GM21528 (cell line): ENCODE measurements around the gene IMMP2L.
"Not testable (repeated sequence)": the region's sequence is repeated elsewhere in the genome, so short reads cannot be mapped to it uniquely, and the experiment has no call there.

Experiments used
- ATAC-seq: cut with Tn5 transposase; IDR thresholded peaks from one replicate; pipeline ENCODE4 v1.9.1; 2021; ENCODE audit warnings: mild to moderate bottlenecking, moderate library complexity; ENCODE audit not compliant: unreplicated experiment, low FRiP score

The IMMP2L gene

DNA sequence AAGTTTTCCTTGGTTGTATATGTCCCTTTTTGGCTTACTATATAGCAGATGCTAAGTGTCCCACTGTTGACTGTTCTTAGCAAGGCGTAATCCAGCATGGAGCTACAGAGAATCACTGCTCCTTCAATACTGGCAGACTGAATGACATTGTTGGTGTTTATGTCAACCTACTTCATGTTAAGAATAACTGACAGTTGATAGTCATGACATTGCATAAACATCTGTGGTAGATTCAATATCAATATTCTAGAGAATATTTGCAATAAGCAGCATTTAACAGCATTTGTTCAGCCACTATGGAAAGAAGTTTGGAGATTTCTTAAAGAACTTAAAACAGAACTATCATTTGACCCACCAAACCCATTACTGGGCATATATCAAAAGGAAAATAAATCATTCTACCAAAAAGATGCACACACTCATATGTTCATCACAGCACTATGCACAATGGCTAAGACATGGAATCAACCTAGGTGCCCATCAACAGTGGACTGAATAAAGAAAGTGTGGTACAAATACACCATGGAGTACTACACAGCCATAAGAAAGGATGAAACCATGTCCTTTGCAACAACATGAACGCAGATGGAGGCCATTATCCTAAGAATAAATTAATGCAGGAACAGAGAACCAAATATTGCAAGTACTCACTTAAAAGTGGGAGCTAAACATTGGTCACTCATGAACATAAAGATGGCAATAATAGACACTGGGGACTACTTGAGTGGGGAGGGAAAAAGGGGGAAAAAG is 88.7 kb downstream of the IMMP2L start:
- no peak for ATAC-seq

DNA sequence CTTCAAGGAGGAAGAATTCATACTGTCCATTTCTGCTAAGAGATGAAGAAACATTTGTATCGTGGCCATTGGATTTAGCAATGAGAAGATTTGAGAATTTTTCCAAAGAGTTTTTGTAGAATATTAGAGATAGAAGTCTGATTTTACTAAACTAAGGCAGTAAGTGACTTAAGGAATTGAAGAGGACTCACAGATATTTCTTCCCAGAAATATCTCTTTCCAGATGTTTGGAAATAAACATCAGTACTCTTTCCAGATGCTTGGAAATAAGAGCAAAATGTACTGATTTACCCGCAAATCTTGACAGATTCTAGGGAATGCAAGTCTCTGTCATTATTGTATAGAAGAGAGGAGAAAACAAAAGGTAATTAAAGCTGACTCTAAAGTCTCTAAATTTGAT is 91.3 kb downstream of the IMMP2L start:
- no peak for ATAC-seq

GRCh38 chr7:111469894-111470293 is 92.4 kb downstream of the IMMP2L start:
- ATAC-seq: not testable (repeated sequence)

DNA sequence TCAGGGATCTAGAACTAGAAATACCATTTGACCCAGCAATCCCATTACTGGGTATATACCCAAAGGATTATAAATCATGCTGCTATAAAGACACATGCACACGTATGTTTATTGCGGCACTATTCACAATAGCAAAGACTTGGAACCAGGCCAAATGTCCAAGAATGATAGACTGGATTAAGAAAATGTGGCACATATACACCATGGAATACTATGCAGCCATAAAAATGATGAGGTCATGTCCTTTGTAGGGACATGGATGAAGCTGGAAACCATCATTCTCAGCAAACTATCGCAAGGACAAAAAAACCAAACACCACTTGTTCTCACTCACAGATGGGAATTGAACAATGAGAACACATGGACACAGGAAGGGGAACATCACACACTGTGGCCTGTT is 96.5 kb downstream of the IMMP2L start:
- ATAC-seq: not testable (repeated sequence)

- ATAC-seq: no peak
These were observed 101.6 kb downstream of the IMMP2L start for GRCh38 chr7:111460695-111461094.

DNA sequence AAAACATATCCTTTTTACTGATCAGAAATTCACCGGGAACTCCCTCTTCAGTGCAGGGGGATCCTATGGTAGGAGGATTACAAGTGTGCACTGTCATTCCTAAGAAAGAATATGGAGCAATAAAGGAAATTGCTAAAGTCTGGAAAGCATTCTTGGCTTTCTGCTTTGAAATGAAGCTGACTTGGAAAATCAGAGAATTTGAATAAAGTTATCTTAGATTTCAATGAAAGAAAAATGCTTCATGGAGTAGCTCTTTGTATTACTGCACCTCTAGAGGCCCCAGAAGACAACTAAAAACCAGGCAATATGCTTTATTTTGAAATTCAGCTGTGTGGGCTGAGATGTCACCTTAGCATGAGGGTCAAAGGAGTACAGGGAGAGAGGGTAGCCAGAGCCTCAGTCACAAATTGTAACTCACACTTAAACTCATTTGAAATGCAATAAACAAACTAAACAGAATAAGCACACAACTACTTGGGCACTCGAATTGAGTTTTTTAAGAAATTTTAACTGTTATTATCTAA is 102.5 kb downstream of the IMMP2L start:
- no peak for ATAC-seq

- no peak for ATAC-seq
These were observed 103.1 kb downstream of the IMMP2L start for GRCh38 chr7:111459065-111459756.

DNA sequence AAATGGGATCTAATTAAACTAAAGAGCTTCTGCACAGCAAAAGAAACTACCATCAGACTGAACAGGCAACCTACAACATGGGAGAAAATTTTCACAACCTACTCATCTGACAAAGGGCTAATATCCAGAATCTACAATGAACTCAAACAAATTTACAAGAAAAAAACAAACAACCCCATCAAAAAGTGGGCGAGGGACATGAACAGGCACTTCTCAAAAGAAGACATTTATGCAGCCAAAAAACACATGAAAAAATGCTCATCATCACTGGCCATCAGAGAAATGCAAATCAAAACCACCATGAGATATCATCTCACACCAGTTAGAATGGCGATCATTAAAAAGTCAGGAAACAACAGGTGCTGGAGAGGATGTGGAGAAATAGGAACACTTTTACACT is 111.6 kb downstream of the IMMP2L start:
- ATAC-seq: not testable (repeated sequence)

DNA sequence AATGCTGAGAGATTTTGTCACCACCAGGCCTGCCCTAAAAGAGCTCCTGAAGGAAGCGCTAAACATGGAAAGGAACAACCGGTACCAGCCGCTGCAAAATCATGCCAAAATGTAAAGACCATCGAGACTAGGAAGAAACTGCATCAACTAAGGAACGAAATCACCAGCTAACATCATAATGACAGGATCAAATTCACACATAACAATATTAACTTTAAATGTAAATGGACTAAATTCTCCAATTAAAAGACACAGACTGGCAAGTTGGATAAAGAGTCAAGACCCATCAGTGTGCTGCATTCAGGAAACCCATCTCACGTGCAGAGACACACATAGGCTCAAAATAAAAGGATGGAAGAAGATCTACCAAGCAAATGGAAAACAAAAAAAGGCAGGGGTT is 114.8 kb downstream of the IMMP2L start:
- ATAC-seq: not testable (repeated sequence)

- ATAC-seq: no peak
These were observed 122.3 kb downstream of the IMMP2L start for GRCh38 chr7:111439977-111440376.

- no peak for ATAC-seq
These were observed 123.7 kb downstream of the IMMP2L start for GRCh38 chr7:111438369-111439289.

GRCh38 chr7:111437736-111438135 is 124.6 kb downstream of the IMMP2L start:
- no peak for ATAC-seq

DNA sequence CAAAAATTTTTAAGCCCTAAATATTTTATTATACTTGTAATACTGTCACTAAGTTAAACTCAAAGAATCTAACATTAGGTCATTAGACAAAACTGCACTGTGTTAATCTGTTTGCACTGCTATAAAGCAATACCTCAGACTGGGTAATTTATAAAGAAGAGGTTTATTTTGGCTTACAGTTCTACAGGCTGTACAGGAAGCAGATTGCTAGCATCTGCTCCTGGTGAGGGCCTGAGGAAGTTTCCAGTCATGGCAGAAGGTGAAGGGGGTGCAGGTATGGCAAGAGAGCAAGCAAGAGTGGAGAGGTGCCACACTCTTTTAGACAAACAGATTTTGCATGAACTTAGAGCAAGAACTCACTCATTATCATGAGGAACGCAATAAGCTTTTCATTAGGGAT is 125.7 kb downstream of the IMMP2L start:
- ATAC-seq: no peak

GRCh38 chr7:111433426-111433825 is 128.9 kb downstream of the IMMP2L start:
- ATAC-seq: no peak

- no peak for ATAC-seq
These were observed 132.5 kb downstream of the IMMP2L start for GRCh38 chr7:111429781-111430180.

DNA sequence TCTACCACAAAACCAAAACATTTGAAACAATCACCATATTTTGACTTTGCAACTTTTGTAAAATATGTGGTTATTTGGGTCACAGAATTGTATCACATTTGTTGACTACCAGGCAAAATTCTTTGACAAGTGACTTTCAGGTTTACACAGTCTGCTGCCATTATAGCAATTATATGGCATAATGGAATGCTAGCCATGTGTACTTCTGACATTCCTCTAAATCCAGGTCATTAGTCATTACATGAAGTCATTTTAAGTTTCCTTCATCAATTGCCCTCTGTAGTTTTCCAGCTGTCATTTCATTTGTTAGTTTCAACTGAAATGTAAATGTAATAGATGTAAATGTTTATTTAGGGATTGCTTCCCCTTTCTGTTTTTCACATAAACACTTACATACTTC is 137.5 kb downstream of the IMMP2L start:
- ATAC-seq: no peak

DNA sequence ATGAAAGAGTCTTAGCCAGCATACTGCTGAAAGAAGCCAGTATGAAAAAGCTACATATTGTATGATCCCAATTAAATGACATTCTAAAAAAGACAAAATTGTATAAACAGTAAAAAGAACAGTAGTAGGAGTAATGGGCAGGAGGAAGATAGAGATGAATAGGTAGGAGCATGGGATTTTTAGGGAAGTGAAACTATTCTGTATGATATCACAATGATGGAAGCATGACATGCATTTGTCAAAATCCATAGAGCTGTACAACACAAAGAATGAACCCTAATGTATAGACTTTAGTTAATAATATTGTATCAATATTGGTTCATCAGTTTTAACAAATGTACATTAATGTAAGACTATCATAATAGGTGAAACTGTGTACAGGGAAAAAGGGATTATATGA is 147.9 kb downstream of the IMMP2L start:
- no peak for ATAC-seq

DNA sequence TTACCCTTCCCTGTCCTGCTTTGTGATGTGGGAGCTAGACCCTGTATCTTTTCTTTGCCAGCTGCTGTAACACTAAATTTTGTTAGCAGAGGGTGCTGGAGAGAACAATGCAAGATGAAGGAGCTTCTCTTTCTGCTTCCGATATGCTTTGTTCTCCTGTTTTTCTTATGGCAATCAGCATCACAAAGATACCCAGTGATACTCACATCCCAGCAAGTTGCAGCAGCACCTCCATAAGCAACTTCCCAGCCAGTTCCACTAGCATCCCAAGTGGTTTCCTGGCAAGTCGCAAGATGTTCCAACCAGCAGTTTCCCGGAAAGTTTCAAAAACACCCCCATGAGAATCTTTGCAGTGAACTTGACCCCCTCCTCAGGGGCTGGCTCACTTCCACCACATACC is 148.6 kb downstream of the IMMP2L start:
- no peak for ATAC-seq

DNA sequence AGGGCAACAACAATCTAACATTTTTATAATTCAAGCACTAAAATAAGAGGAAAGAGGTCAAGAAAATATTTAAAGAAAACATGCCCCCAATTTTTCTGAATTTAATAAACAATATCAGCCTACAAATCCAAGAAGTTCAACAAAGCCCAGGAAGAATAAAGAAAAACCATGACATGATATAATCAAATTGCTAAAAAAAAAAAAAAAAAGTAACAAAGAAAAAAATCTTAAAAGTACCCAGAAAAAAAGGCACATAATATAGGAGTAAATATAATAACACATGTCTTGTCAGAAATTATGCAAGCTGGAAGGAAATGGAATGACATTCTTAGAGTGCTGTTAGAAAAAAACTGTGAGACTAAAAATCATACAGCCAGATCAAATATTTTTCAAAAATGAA is 151.4 kb downstream of the IMMP2L start:
- no peak for ATAC-seq

DNA sequence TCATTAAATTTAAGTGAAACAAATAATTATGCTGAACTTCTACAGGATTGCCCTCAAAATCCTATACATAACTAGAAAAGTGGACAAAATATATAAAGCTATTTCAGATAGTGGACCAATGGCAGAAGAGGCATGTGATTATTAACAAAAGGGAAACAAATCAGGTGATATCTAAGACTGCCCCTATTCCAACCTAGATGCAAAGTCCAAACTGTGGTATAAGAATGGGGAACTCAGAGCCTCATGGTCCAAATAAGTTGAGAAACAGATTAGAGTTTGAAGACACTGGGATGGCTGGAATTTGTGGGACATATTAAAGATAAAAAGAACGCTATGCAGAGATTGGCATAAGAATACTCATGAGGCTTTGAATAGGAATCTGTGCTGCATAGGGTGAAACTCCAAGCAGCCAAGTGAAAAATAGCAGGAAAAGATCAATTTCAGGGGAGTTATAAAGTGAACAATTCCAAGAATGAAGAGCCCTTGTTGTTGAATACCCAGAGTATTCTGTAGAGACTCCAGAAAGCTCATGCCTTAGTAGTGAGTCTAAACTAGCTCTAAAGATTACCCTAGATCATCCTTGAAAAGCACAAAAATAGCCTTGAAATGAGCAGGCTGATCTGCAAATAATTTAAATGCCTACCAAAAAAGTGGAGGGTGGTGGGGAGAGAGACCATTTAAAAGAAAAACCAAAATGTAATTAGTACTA is 152.4 kb downstream of the IMMP2L start:
- no peak for ATAC-seq
